Muscle of leg (tissue), 9 donors: ENCODE results near the gene ATAD3B. TPM values are rescaled to one million over a fixed set of nuclear protein-coding genes. Genes with fewer than 3 reads are reported as not detected.

Source experiments
- polyA plus RNA-seq, 8 donors: library from polyadenylated mRNA; unstranded; fragments of 120-200 nt; gene quantifications; one replicate each; pipeline versions ENCODE4 v1.2.1 to v1.2.3, GENCODE V29; 2013; ENCODE audit warnings: inconsistent platforms in 1 of 8, low replicate concordance in 1 of 8; ENCODE audit not compliant: insufficient read length in 8 of 8, insufficient read depth in 1 of 8
- total RNA-seq: library from RNA; stranded (reverse); fragments of 120-200 nt; gene quantifications from one replicate; pipeline ENCODE4 v1.2.4, GENCODE V29; 2013

Gene ATAD3B
- total and polyA plus RNA-seq, 9 donors: 9.6 to 16.5 (median 13.9) TPM

Other genes starting within 250 kb of the ATAD3B start
- 57.2 TPM for gene SDF4, start 239.8 kb upstream of the ATAD3B start, total RNA-seq
- gene SDF4, start 239.8 kb upstream of the ATAD3B start, polyA plus RNA-seq: 100 to 1,000 TPM in 4 of 8 donors, 10 to 100 TPM in 4; 87.5 to 117 (median 99.6) TPM
- 19.2 TPM for gene B3GALT6, start 239.5 kb upstream of the ATAD3B start, total RNA-seq
- gene B3GALT6, start 239.5 kb upstream of the ATAD3B start, polyA plus RNA-seq: 10 to 100 TPM; 19.0 to 22.8 (median 21.4) TPM
- 8.2 TPM for gene C1QTNF12, start 225.0 kb upstream of the ATAD3B start, total RNA-seq
- gene C1QTNF12, start 225.0 kb upstream of the ATAD3B start, polyA plus RNA-seq: 1 to 10 TPM; 1.9 to 8.7 (median 4.5) TPM
- 29.6 TPM for gene UBE2J2, start 197.9 kb upstream of the ATAD3B start, total RNA-seq
- gene UBE2J2, start 197.9 kb upstream of the ATAD3B start, polyA plus RNA-seq: 10 to 100 TPM; 36.0 to 48.3 (median 41.5) TPM
- 2.9 TPM for gene SCNN1D, start 191.3 kb upstream of the ATAD3B start, total RNA-seq
- gene SCNN1D, start 191.3 kb upstream of the ATAD3B start, polyA plus RNA-seq: 1 to 10 TPM; 2.9 to 8.5 (median 4.8) TPM
- gene ACAP3, start 163.8 kb upstream of the ATAD3B start, total RNA-seq: 29.0 TPM
- 10 to 100 TPM; 28.2 to 63.5 (median 52.3) TPM for gene ACAP3, start 163.8 kb upstream of the ATAD3B start, polyA plus RNA-seq
- 7.8 TPM for gene PUSL1, start 163.2 kb upstream of the ATAD3B start, total RNA-seq
- gene PUSL1, start 163.2 kb upstream of the ATAD3B start, polyA plus RNA-seq: 1 to 10 TPM; 6.1 to 8.6 (median 7.2) TPM
- gene INTS11, start 147.1 kb upstream of the ATAD3B start, total RNA-seq: 55.9 TPM
- gene INTS11, start 147.1 kb upstream of the ATAD3B start, polyA plus RNA-seq: 100 to 1,000 TPM in 1 of 8 donors, 10 to 100 TPM in 7; 69.3 to 100 (median 86.6) TPM
- 12.5 TPM for gene CPTP, start 147.0 kb upstream of the ATAD3B start, total RNA-seq
- 10 to 100 TPM; 14.7 to 19.6 (median 17.8) TPM for gene CPTP, start 147.0 kb upstream of the ATAD3B start, polyA plus RNA-seq
- gene TAS1R3, start 140.5 kb upstream of the ATAD3B start, total RNA-seq: 2.4 TPM
- gene TAS1R3, start 140.5 kb upstream of the ATAD3B start, polyA plus RNA-seq: 1 to 10 TPM in 7 of 8 donors, under 1 TPM in 1; 0.96 to 3.8 (median 2.4) TPM
- gene DVL1, start 122.3 kb upstream of the ATAD3B start, total RNA-seq: 45.8 TPM
- 10 to 100 TPM; 38.2 to 50.5 (median 46.7) TPM for gene DVL1, start 122.3 kb upstream of the ATAD3B start, polyA plus RNA-seq
- 87.9 TPM for gene MXRA8, start 113.2 kb upstream of the ATAD3B start, total RNA-seq
- gene MXRA8, start 113.2 kb upstream of the ATAD3B start, polyA plus RNA-seq: 100 to 1,000 TPM in 1 of 8 donors, 10 to 100 TPM in 7; 56.2 to 113 (median 83.5) TPM
- 74.8 TPM for gene AURKAIP1, start 96.6 kb upstream of the ATAD3B start, total RNA-seq
- 10 to 100 TPM; 66.7 to 93.6 (median 74.7) TPM for gene AURKAIP1, start 96.6 kb upstream of the ATAD3B start, polyA plus RNA-seq
- 124 TPM for gene CCNL2, start 72.4 kb upstream of the ATAD3B start, total RNA-seq
- gene CCNL2, start 72.4 kb upstream of the ATAD3B start, polyA plus RNA-seq: 100 to 1,000 TPM; 101 to 205 (median 156) TPM
- 99.3 TPM for gene MRPL20, start 64.5 kb upstream of the ATAD3B start, total RNA-seq
- gene MRPL20, start 64.5 kb upstream of the ATAD3B start, polyA plus RNA-seq: 100 to 1,000 TPM in 5 of 8 donors, 10 to 100 TPM in 3; 97.9 to 121 (median 105) TPM
- gene ANKRD65, start 50.5 kb upstream of the ATAD3B start, total RNA-seq: 13.9 TPM
- 10 to 100 TPM; 10.6 to 24.1 (median 16.8) TPM for gene ANKRD65, start 50.5 kb upstream of the ATAD3B start, polyA plus RNA-seq
- 32.9 TPM for gene VWA1, start 36.1 kb upstream of the ATAD3B start, total RNA-seq
- gene VWA1, start 36.1 kb upstream of the ATAD3B start, polyA plus RNA-seq: 10 to 100 TPM; 58.5 to 99.5 (median 68.3) TPM
- 0.22 TPM for gene ATAD3C, start 22.1 kb upstream of the ATAD3B start, total RNA-seq
- gene ATAD3C, start 22.1 kb upstream of the ATAD3B start, polyA plus RNA-seq: 1 to 10 TPM in 3 of 8 donors, under 1 TPM in 5; 0.28 to 1.2 (median 0.49) TPM
- gene ATAD3A, start 40.4 kb downstream of the ATAD3B start, total RNA-seq: 13.5 TPM
- gene ATAD3A, start 40.4 kb downstream of the ATAD3B start, polyA plus RNA-seq: 10 to 100 TPM; 15.8 to 22.0 (median 20.6) TPM
- gene TMEM240, start 68.9 kb downstream of the ATAD3B start, total RNA-seq: 3.5 TPM
- gene TMEM240, start 68.9 kb downstream of the ATAD3B start, polyA plus RNA-seq: 1 to 10 TPM; 3.6 to 9.2 (median 4.9) TPM
- gene SSU72, start 103.1 kb downstream of the ATAD3B start, total RNA-seq: 38.0 TPM
- 100 to 1,000 TPM in 1 of 8 donors, 10 to 100 TPM in 7; 77.5 to 106 (median 92.4) TPM for gene SSU72, start 103.1 kb downstream of the ATAD3B start, polyA plus RNA-seq
- 0.62 TPM for gene FNDC10, start 128.4 kb downstream of the ATAD3B start, total RNA-seq
- gene FNDC10, start 128.4 kb downstream of the ATAD3B start, polyA plus RNA-seq: 1 to 10 TPM; 1.5 to 3.3 (median 2.7) TPM
- gene MIB2, start 143.7 kb downstream of the ATAD3B start, total RNA-seq: 54.8 TPM
- gene MIB2, start 143.7 kb downstream of the ATAD3B start, polyA plus RNA-seq: 100 to 1,000 TPM in 1 of 8 donors, 10 to 100 TPM in 7; 43.2 to 111 (median 76.9) TPM
- gene MMP23B, start 160.4 kb downstream of the ATAD3B start, total RNA-seq: 50.7 TPM
- 10 to 100 TPM; 27.6 to 55.6 (median 36.3) TPM for gene MMP23B, start 160.4 kb downstream of the ATAD3B start, polyA plus RNA-seq
- 9.4 TPM for gene CDK11B, start 187.2 kb downstream of the ATAD3B start, total RNA-seq
- gene CDK11B, start 187.2 kb downstream of the ATAD3B start, polyA plus RNA-seq: 10 to 100 TPM; 32.0 to 37.8 (median 35.1) TPM
- 27.4 TPM for gene SLC35E2B, start 221.0 kb downstream of the ATAD3B start, total RNA-seq
- gene SLC35E2B, start 221.0 kb downstream of the ATAD3B start, polyA plus RNA-seq: 10 to 100 TPM; 30.9 to 56.9 (median 48.4) TPM